ENCODE results near the gene CDH23. TPM values are rescaled to one million over a fixed set of nuclear protein-coding genes. Genes with fewer than 3 reads are reported as not detected.
A peak's percentile ranks its signal among the peaks of the same experiment; 100 is the strongest.

Gene CDH23
- total and polyA plus RNA-seq, 9 of the 15 experiments (the other 6 are each of a cell fraction or from before 2014, with no cell fraction given): 0.18 to 1.2 (median 0.47) TPM

DNA sequence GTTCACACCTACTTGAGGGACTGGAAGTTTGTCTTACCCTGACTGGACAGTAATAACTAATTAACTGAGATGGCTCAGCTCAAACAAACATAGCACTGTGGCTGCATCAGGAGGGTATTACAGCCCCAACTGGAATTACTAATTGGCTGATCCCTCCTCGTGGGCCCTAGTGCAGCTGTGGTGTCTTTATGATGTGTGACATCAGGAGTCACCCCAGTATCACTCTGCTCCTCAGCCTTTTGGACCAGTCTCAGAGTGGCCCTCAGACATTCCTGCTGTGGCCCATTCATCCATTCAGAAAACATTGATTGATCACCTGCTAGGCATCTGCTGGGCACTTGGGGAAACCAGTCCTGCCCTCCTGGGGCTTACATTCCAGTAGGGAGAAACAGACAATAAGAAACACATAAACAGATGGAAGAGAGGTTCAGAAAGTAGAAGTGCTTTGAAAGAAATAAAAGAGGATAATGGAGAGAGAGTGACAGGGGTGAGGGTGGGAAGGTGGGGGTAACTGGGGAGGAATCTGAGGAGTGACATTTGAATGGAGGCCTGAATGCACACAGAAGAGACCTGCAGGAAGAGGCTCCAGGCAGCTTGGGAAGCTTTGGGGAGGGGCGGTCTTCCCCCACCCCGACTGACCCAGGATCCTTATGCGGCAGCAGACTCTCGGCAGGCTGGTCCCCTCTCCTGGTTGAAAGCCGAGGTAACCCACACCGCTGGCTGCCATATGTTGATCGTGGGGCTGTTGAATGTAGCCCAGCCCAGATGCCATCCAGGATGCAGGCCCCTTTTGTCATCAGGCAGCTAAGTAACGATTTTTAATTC lies 209.7 kb downstream of the CDH23 start:
- Histone ChIP-seq H3K4me2 (ENCODE audit: insufficient read depth, low read length) (no peak overlapping the region), H3K9ac (ENCODE audit: insufficient read depth in 1 of 2, low read depth in 2 of 2, low read length in 2 of 2) (no peak overlapping the region), H3K36me3 (ENCODE audit: control insufficient read depth, insufficient read depth, low read length) (no peaks in the 10 kb centered on the region), H3K9me3 (replicated peaks; ENCODE audit: control insufficient read depth, insufficient read depth, low read depth, low read length) (no peaks in the 10 kb centered on the region), H2AFZ (ENCODE audit: low read depth, low read length) (no peak overlapping the region), H3K27ac (ENCODE audit: extremely low read depth, low read depth, low read length) (no peak overlapping the region), H3K9me1 (ENCODE audit: control insufficient read depth, insufficient read depth, low read length) (no peaks in the 10 kb centered on the region), H3K4me1 (replicated peaks in 1 of 2; ENCODE audit: control insufficient read depth in 2 of 2, insufficient read depth in 2 of 2, low read length in 2 of 2) (peaks cover 4 to 24% of the 10 kb centered on the region in 2 experiments; a peak in 4 of 5 replicates), H3K27me3 (ENCODE audit: control insufficient read depth in 2 of 2, insufficient read depth in 2 of 2, low read length in 2 of 2) (no peaks in the 10 kb centered on the region), H3K79me2 (ENCODE audit: control insufficient read depth, insufficient read depth, low read length) (no peaks in the 10 kb centered on the region), H3K4me3 (no peak overlapping the region), H4K20me1 (replicated peaks; ENCODE audit: control insufficient read depth, insufficient read depth, low read length) (no peaks in the 10 kb centered on the region)
- ChIA-PET CTCF (ENCODE audit: low intra/inter-chr PET ratio) (no interaction called here), POLR2A (interaction anchor here (0.7 kb wide), 1 partner anchor 729 kb away, joined by 3 read pairs; no protein-coding TSS in a partner anchor)
- ATAC-seq: no peak
- TF ChIP-seq ZNF76 (CRISPR knock-in tag; IDR thresholded peaks at IDR 0.05; ENCODE audit: borderline replicate concordance) (no peak), ZNF316 (IDR thresholded peaks at IDR 0.05) (0 out of 2 replicates have a peak, but pooled peaks have one; percentile 19)
- no peak for FAIRE-seq
- in situ Hi-C loops (cut with MboI) (no loop called here), intact Hi-C loops (cut with micrococcal nuclease) (loop anchor here (5.0 kb wide), 1 partner anchor 294 kb away; no protein-coding TSS in a partner anchor)
- DNase-seq (ENCODE audit: extremely low read depth in 1 of 4, low spot score in 3 of 4): no peak
- no TSS peak for BruUV-seq (replicated peaks)
- WGBS (ENCODE audit: insufficient coverage, low coverage, missing lambda C conversion rate): 44% methylated on average over 9 of the region's 9 CpGs

DNA sequence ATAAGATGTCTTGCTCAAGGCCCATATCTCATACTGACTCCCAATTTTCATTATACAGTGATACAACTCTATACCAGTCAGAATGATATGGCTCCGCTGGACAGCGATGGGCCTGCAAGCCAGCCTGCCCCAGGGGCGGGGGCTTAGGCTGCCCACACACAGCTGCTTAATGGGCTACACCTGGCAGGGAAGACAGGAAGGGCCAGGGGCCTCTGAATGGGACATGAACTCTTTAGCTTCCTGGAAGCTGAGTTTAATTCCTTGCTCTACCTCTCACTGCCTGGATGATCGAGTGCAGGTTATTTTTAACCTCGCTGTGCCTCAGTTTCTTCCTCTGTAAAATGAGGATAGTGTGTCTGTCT lies 210.3 kb downstream of the CDH23 start:
- ChIA-PET POLR2A (interaction anchor here (0.6 kb wide), 1 partner anchor 16 kb away, joined by 3 read pairs; no protein-coding TSS in a partner anchor), CTCF (ENCODE audit: low intra/inter-chr PET ratio) (no interaction called here)
- no peaks in the 10 kb centered on the region for H3K79me2 ChIP-seq (ENCODE audit: control insufficient read depth, insufficient read depth, low read length)
- no peak overlapping the region for H2AFZ ChIP-seq (ENCODE audit: low read depth, low read length)
- H3K9ac ChIP-seq (ENCODE audit: insufficient read depth in 1 of 2, low read depth in 2 of 2, low read length in 2 of 2): no peak overlapping the region
- H3K36me3 ChIP-seq (ENCODE audit: control insufficient read depth, insufficient read depth, low read length): no peaks in the 10 kb centered on the region
- WGBS (ENCODE audit: insufficient coverage, low coverage, missing lambda C conversion rate): 59% methylated on average over 5 of the region's 5 CpGs
- FAIRE-seq (no peak), ATAC-seq (no peak), DNase-seq (ENCODE audit: extremely low read depth in 1 of 4, low spot score in 3 of 4) (no peak)
- intact Hi-C loops (cut with micrococcal nuclease): loop anchor here (5.0 kb wide), 1 partner anchor 295 kb away; no protein-coding TSS in a partner anchor
- H3K4me1 ChIP-seq (replicated peaks in 1 of 2; ENCODE audit: control insufficient read depth in 2 of 2, insufficient read depth in 2 of 2, low read length in 2 of 2): peaks cover 4 to 20% of the 10 kb centered on the region in 2 experiments; a peak in 4 of 5 replicates
- no peak overlapping the region for H3K4me2 ChIP-seq (ENCODE audit: insufficient read depth, low read length)
- no peak overlapping the region for H3K4me3 ChIP-seq
- H3K27me3 ChIP-seq (ENCODE audit: control insufficient read depth in 2 of 2, insufficient read depth in 2 of 2, low read length in 2 of 2): no peaks in the 10 kb centered on the region
- H4K20me1 ChIP-seq (replicated peaks; ENCODE audit: control insufficient read depth, insufficient read depth, low read length): no peaks in the 10 kb centered on the region
- in situ Hi-C loops (cut with MboI): no loop called here
- no peaks in the 10 kb centered on the region for H3K9me3 ChIP-seq (replicated peaks; ENCODE audit: control insufficient read depth, insufficient read depth, low read depth, low read length)
- BruUV-seq (replicated peaks): no TSS peak
- H3K9me1 ChIP-seq (ENCODE audit: control insufficient read depth, insufficient read depth, low read length): no peaks in the 10 kb centered on the region
- H3K27ac ChIP-seq (ENCODE audit: extremely low read depth, low read depth, low read length): no peak overlapping the region
- TF ChIP-seq E2F8 (IDR thresholded peaks at IDR 0.05; ENCODE audit: low read depth, partially characterized antibody) (no peak), TRIM24 (IDR thresholded peaks at IDR 0.05) (no peak), CEBPB (tag; IDR thresholded peaks at IDR 0.05) (no peak), PYGO2 (tag; IDR thresholded peaks at IDR 0.05) (no peak), GATAD2A (IDR thresholded peaks at IDR 0.05) (no peak), COPS2 (conservative IDR thresholded peaks at IDR 0.05) (no peak)
- TF ChIP-seq, protein P1, sequence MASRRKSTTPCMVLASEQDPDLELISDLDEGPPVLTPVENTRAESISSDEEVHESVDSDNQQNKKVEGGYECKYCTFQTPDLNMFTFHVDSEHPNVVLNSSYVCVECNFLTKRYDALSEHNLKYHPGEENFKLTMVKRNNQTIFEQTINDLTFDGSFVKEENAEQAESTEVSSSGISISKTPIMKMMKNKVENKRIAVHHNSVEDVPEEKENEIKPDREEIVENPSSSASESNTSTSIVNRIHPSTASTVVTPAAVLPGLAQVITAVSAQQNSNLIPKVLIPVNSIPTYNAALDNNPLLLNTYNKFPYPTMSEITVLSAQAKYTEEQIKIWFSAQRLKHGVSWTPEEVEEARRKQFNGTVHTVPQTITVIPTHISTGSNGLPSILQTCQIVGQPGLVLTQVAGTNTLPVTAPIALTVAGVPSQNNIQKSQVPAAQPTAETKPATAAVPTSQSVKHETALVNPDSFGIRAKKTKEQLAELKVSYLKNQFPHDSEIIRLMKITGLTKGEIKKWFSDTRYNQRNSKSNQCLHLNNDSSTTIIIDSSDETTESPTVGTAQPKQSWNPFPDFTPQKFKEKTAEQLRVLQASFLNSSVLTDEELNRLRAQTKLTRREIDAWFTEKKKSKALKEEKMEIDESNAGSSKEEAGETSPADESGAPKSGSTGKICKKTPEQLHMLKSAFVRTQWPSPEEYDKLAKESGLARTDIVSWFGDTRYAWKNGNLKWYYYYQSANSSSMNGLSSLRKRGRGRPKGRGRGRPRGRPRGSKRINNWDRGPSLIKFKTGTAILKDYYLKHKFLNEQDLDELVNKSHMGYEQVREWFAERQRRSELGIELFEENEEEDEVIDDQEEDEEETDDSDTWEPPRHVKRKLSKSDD (conservative IDR thresholded peaks at IDR 0.05; ENCODE audit: low read length): no peak
